GM06990 (cell line): ENCODE results near the gene USP31.

ENCODE experiments used
- DNase-seq: peaks from one replicate; pipeline ENCODE4 v3.0.0-alpha.2; 2011; ENCODE audit not compliant: insufficient read length; ENCODE audit errors: extremely low read depth
- H3K27me3 ChIP-seq: replicated peaks from 2 replicates; pipeline ENCODE4 v1.6.0; 2011; ENCODE audit warnings: low read length; ENCODE audit not compliant: control insufficient read depth, insufficient read depth
- H3K36me3 ChIP-seq: 2 replicates; pipeline ENCODE4 v1.5.1; 2011; ENCODE audit warnings: low read length; ENCODE audit not compliant: control insufficient read depth, insufficient read depth
- H3K4me3 ChIP-seq: replicated peaks from 2 replicates; pipeline ENCODE4 v1.5.1; 2011; ENCODE audit warnings: low read depth, mild to moderate bottlenecking, control low read depth, low read length
- CTCF ChIP-seq: IDR thresholded peaks from 2 replicates; pipeline ENCODE4 v1.5.1; 2011; ENCODE audit warnings: low read length, control low read depth, mild to moderate bottlenecking, inconsistent platforms; ENCODE audit not compliant: insufficient read depth, poor library complexity, severe bottlenecking

Gene USP31

GRCh38 chr16:23052908-23053580 is 96.2 kb downstream of the USP31 start:
- no peak overlapping the region for H3K4me3 ChIP-seq
- no peaks in the 10 kb centered on the region for H3K36me3 ChIP-seq
- DNase-seq = no peak
- H3K27me3 ChIP-seq = no peaks in the 10 kb centered on the region; the same call in 1 of the 2 replicates
- no peak for TF ChIP-seq CTCF

- no peak for TF ChIP-seq CTCF
- no peaks in the 10 kb centered on the region; the same call in 1 of the 2 replicates for H3K27me3 ChIP-seq
- DNase-seq = no peak
Observed at GRCh38 chr16:23052221-23052620, 97.0 kb downstream of the USP31 start.

GRCh38 chr16:23051587-23051986 is 97.7 kb downstream of the USP31 start:
- Histone ChIP-seq H3K27me3 (no peaks in the 10 kb centered on the region; the same call in 1 of the 2 replicates), H3K36me3 (no peaks in the 10 kb centered on the region), H3K4me3 (no peak overlapping the region)
- DNase-seq = no peak
- no peak for TF ChIP-seq CTCF

More at GRCh38 chr16:23052221-23052620, 97.0 kb downstream of the USP31 start:
- no peaks in the 10 kb centered on the region for H3K36me3 ChIP-seq
- no peak overlapping the region for H3K4me3 ChIP-seq

GRCh38 chr16:23048164-23048563 is 101.1 kb downstream of the USP31 start:
- Histone ChIP-seq H3K36me3 (no peaks in the 10 kb centered on the region), H3K4me3 (no peak overlapping the region), H3K27me3 (no peaks in the 10 kb centered on the region; the same call in 1 of the 2 replicates)
- no peak for TF ChIP-seq CTCF
- DNase-seq = no peak

- Histone ChIP-seq H3K4me3 (no peak overlapping the region), H3K36me3 (no peaks in the 10 kb centered on the region), H3K27me3 (no peaks in the 10 kb centered on the region; the same call in 1 of the 2 replicates)
- no peak for DNase-seq
- no peak for TF ChIP-seq CTCF
Observed at GRCh38 chr16:23045025-23045424, 104.2 kb downstream of the USP31 start.
